Fibroblast of the aortic adventitia (primary cell): Measurements from ENCODE around the gene STAC. TPM values are rescaled to one million over a fixed set of nuclear protein-coding genes. Genes with fewer than 3 reads are reported as not detected.

Experiments used
- DNase-seq: peaks from one replicate; pipeline ENCODE4 v3.0.0-alpha.2; 2010; ENCODE audit warnings: low read depth
- H3K4me3 ChIP-seq: 2 replicates; pipeline ENCODE4 v1.5.1; 2011; ENCODE audit warnings: low read depth, mild to moderate bottlenecking, control low read depth, low read length, moderate library complexity
- total RNA-seq: library from RNA; depleted of rRNA; stranded (reverse); fragments of >200 nt; gene quantifications from 2 replicates; pipeline ENCODE4 v1.2.3, GENCODE V29; 2012; ENCODE audit warnings: low replicate concordance
- TF ChIP-seq, protein P1 (sequence below): IDR thresholded peaks from 2 replicates; pipeline ENCODE4 v1.5.1; 2011; ENCODE audit warnings: mild to moderate bottlenecking, low read length, control low read depth, inconsistent platforms; ENCODE audit not compliant: insufficient read depth

Gene STAC
- total RNA-seq, 1 donor = 14.8 TPM

DNA sequence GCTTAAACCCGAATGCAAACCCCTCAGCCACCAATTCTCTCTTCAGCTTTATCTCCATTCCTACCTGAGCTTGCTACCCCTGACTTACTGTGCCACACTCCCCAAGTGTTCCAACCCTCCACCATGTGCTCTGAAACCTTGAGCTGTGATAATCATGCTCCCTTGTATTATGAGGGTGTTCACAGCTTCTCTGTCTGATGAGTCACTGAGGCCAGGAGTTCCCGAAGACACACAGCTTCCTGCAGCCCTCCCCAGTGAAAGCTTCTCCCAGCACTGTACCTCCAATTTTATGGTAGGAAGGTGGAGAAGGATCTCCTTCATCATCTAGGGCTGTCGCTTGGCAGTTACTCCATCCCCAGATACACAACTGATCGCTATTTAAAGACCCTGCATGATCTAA lies 24.9 kb downstream of the STAC start:
- TF ChIP-seq, protein P1, sequence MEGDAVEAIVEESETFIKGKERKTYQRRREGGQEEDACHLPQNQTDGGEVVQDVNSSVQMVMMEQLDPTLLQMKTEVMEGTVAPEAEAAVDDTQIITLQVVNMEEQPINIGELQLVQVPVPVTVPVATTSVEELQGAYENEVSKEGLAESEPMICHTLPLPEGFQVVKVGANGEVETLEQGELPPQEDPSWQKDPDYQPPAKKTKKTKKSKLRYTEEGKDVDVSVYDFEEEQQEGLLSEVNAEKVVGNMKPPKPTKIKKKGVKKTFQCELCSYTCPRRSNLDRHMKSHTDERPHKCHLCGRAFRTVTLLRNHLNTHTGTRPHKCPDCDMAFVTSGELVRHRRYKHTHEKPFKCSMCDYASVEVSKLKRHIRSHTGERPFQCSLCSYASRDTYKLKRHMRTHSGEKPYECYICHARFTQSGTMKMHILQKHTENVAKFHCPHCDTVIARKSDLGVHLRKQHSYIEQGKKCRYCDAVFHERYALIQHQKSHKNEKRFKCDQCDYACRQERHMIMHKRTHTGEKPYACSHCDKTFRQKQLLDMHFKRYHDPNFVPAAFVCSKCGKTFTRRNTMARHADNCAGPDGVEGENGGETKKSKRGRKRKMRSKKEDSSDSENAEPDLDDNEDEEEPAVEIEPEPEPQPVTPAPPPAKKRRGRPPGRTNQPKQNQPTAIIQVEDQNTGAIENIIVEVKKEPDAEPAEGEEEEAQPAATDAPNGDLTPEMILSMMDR = no peak
- no peak overlapping the region for H3K4me3 ChIP-seq
- no peak for DNase-seq

- no peak overlapping the region for H3K4me3 ChIP-seq
- TF ChIP-seq, protein P1 = peak; percentile 21
- DNase-seq = no peak
Observed at GRCh38 chr3:36408146-36408545, 27.8 kb downstream of the STAC start.

DNA sequence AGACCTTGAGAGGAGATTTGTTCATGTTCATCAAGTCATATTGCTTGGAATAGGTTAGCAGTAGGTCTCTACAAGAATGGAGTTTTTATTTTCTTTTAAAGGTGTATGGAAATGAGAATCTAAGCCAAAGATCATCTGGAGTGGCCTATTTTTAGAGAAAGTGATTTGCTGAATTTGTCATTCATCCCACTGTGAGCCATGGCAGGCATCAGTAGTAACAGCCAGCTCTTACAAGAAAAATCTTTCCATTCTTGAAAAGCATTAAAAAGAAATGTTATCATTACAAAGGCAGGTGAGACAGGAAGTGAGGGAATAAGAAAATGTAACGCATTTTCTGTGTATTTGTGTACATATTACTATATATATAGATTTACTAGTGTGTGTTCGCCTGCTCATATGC lies 29.6 kb downstream of the STAC start:
- TF ChIP-seq, protein P1 = no peak
- DNase-seq = no peak
- no peak overlapping the region for H3K4me3 ChIP-seq

- no peak overlapping the region for H3K4me3 ChIP-seq
- DNase-seq = no peak
- TF ChIP-seq, protein P1 = no peak
Observed at GRCh38 chr3:36411587-36411986, 31.3 kb downstream of the STAC start.

DNA sequence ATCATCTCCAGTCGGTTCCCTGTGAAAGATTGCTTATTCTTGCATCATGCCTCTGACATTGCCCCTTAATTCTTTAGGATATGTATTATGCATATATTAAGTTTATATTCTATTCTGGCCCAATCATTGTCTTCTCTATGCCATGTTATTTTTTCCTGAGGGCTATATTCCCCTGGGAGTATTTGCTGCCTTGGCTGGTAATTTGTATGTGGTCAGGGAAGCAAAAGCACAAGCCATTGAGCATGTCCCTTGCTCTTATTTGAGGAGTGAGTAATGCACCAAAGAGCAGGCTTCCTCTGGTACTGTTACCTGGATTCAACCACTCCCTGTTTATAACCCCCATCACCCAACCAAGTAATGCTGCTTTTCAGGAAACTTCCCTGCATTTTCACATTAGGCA lies 36.3 kb downstream of the STAC start:
- peak; percentile 12 for DNase-seq
- H3K4me3 ChIP-seq = no peak overlapping the region
- TF ChIP-seq, protein P1 = no peak

GRCh38 chr3:36417237-36417636 lies 36.9 kb downstream of the STAC start:
- TF ChIP-seq, protein P1 = no peak
- DNase-seq = no peak
- no peak overlapping the region for H3K4me3 ChIP-seq

DNA sequence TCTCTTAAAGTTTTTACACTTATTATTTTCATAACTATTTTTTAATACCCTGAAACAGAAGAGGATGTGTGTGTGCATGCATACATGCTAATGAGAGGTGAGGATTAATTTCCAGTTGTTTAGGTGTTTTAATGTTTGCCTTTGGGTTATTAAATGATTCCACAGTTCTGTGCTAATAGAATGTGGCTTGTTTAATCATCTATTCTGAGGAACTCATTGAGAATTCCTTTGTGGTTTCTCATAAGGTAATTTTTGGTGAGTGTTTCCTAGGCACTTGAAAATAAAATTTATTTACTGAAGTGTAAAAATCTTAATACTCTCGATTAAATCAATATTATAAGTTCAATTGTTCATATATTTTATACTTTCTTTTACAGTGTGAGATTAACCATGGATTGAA lies 38.0 kb downstream of the STAC start:
- DNase-seq = peak; percentile 6
- H3K4me3 ChIP-seq = no peak overlapping the region
- TF ChIP-seq, protein P1 = no peak
